ENCODE data around the gene SSBP2. TPM values are rescaled to one million over a fixed set of nuclear protein-coding genes. Genes with fewer than 3 reads are reported as not detected.

Gene SSBP2
- total RNA-seq, 2 donors from 2014 or later = 39.6 to 43.9 TPM

GRCh38 chr5:81749561-81750307 lies 1.2 kb downstream of the SSBP2 start:
- H3K36me3 Mint-ChIP-seq (ENCODE audit: low read depth) = peaks cover 2% of the 10 kb centered on the region
- peak overlapping the region; percentile 82 for H3K27ac Mint-ChIP-seq
- H3K27me3 Mint-ChIP-seq = no peaks in the 10 kb centered on the region
- H3K4me3 Mint-ChIP-seq = peak overlapping the region; percentile 95
- H3K4me1 Mint-ChIP-seq = peaks cover 28% of the 10 kb centered on the region
- no peaks in the 10 kb centered on the region for H3K9me3 ChIP-seq (ENCODE audit: control insufficient read depth, low read length, poor library complexity, severe bottlenecking)
- DNase-seq (peak; percentile 20 to 29 (median 23)), ATAC-seq (no peak)

DNA sequence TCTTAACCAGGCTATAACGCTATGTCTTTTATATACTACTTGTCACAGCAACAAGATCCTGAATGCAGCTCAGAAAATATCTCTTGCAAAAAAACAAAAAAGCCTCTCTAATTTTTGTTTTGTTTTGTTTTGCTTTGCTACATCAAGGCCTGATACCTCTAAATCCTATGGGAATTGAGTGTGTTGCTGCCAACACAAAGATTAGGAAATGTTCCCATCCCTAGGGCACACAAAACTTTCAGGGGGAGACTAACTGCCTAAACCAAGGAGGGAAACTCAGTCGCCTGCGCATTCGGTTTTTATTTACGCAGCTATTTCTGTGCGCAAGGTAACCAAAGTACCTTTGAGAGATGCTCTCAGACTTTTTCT lies 1.7 kb downstream of the SSBP2 start:
- Mint-ChIP-seq H3K27ac (peak overlapping the region; percentile 82), H3K4me3 (peak overlapping the region; percentile 95), H3K27me3 (no peaks in the 10 kb centered on the region), H3K4me1 (peaks cover 28% of the 10 kb centered on the region), H3K36me3 (ENCODE audit: low read depth) (peaks cover 2% of the 10 kb centered on the region)
- DNase-seq (no peak), ATAC-seq (no peak)
- no peaks in the 10 kb centered on the region for H3K9me3 ChIP-seq (ENCODE audit: control insufficient read depth, low read length, poor library complexity, severe bottlenecking)

DNA sequence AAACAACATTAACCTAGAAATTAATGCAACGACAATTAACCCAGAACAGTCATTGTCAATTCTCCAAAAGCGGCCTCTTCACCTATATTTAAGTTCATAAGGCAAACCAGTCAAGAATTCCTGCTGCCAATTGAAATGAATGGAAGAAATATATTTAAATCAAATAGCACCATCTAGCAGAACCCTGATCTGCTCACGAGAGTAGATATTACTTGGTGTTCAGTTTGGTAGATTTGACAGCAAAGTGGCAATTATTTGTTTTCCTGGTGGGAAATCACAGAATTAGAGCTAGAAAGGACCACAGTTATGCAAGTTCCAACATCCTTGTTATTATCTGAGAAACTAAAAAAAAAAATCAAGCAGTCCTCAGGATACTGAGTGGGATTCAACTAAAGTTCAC lies 2.3 kb downstream of the SSBP2 start:
- H3K36me3 Mint-ChIP-seq (ENCODE audit: low read depth) = peaks cover 2% of the 10 kb centered on the region
- H3K27ac Mint-ChIP-seq = peak overlapping the region; percentile 61
- no peak for DNase-seq
- H3K4me1 Mint-ChIP-seq = peaks cover 30% of the 10 kb centered on the region
- ATAC-seq = no peak
- H3K27me3 Mint-ChIP-seq = no peaks in the 10 kb centered on the region
- peak overlapping the region; percentile 95 for H3K4me3 Mint-ChIP-seq
- no peaks in the 10 kb centered on the region for H3K9me3 ChIP-seq (ENCODE audit: control insufficient read depth, low read length, poor library complexity, severe bottlenecking)

- Mint-ChIP-seq H3K27me3 (no peaks in the 10 kb centered on the region), H3K36me3 (ENCODE audit: low read depth) (peaks cover 2% of the 10 kb centered on the region), H3K27ac (no peak overlapping the region), H3K4me1 (peaks cover 23% of the 10 kb centered on the region), H3K4me3 (no peak overlapping the region)
- H3K9me3 ChIP-seq (ENCODE audit: control insufficient read depth, low read length, poor library complexity, severe bottlenecking) = no peaks in the 10 kb centered on the region
- no peak for DNase-seq
- ATAC-seq = no peak
Measured at GRCh38 chr5:81747030-81747429, 3.9 kb downstream of the SSBP2 start.

DNA sequence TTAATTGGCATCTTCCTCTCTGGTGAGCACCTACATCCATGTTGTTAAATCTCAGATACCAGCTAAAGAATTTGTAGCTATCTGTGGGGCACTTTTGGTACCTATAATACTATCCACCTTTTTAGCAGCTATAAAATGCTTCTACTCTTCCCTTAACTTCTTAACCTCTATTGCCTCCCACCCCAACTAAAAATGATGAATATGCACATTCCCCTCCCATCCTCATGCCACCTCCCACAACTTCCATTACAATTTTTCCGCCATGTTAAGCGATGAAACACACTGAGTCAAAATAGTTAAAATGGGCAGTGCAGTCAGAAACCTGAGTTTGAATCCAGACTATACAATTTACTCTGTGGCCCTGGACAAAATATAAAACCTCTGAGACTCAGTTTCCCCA lies 10.1 kb downstream of the SSBP2 start:
- no peaks in the 10 kb centered on the region for H3K27me3 Mint-ChIP-seq
- no peak overlapping the region for H3K4me3 Mint-ChIP-seq
- H3K27ac Mint-ChIP-seq = no peak overlapping the region
- H3K4me1 Mint-ChIP-seq = peaks cover 24% of the 10 kb centered on the region
- H3K9me3 ChIP-seq (ENCODE audit: control insufficient read depth, low read length, poor library complexity, severe bottlenecking) = no peaks in the 10 kb centered on the region
- DNase-seq = no peak
- ATAC-seq = no peak
- peaks cover 2% of the 10 kb centered on the region for H3K36me3 Mint-ChIP-seq (ENCODE audit: low read depth)

DNA sequence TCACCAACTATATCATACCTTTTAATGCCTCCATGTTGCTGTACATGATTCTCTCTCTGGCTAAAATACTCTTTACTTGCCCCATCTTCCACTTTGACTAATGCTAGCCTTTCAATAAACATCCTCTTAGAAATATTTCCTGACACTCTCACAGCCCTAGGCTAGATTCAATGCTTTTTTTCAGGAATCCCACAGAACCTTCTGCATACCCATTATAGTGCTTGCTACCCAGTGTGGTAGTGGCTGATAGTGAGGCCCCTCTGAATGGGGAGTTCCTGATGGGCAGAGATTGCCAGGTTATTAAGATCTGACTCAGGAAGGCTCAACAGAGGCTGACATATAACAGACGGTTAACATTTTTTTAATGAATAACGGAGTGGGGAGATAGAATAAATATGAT lies 11.6 kb downstream of the SSBP2 start:
- Mint-ChIP-seq H3K4me1 (peaks cover 25% of the 10 kb centered on the region), H3K27ac (no peak overlapping the region), H3K4me3 (no peak overlapping the region), H3K36me3 (ENCODE audit: low read depth) (peaks cover 2% of the 10 kb centered on the region), H3K27me3 (no peaks in the 10 kb centered on the region)
- ATAC-seq (no peak), DNase-seq (no peak)
- H3K9me3 ChIP-seq (ENCODE audit: control insufficient read depth, low read length, poor library complexity, severe bottlenecking) = no peaks in the 10 kb centered on the region

DNA sequence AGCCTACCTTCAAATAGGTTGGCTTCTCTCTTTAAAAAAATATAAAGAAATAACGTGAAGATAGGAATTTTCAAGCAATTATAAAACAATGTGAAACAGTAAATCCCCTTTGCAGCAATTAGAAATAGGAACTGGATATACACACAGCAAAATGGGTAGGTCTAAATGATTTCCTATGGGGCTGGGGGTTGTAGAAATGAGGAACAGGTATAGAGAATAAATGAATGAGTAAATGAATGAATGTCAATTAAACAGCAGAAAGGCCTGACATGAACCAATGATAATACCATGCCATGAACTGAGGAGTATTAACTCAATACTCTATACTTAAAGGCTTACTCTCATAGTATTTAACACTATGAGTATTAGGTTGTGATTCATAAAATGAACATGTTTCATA lies 21.6 kb downstream of the SSBP2 start:
- H3K27ac Mint-ChIP-seq = no peak overlapping the region
- peaks cover 20% of the 10 kb centered on the region for H3K4me1 Mint-ChIP-seq
- H3K9me3 ChIP-seq (ENCODE audit: control insufficient read depth, low read length, poor library complexity, severe bottlenecking) = no peaks in the 10 kb centered on the region
- H3K4me3 Mint-ChIP-seq = no peak overlapping the region
- DNase-seq = no peak
- no peaks in the 10 kb centered on the region for H3K36me3 Mint-ChIP-seq (ENCODE audit: low read depth)
- H3K27me3 Mint-ChIP-seq = no peaks in the 10 kb centered on the region
- no peak for ATAC-seq

GRCh38 chr5:81728301-81728700 lies 22.6 kb downstream of the SSBP2 start:
- H3K27ac Mint-ChIP-seq = no peak overlapping the region
- no peaks in the 10 kb centered on the region for H3K9me3 ChIP-seq (ENCODE audit: control insufficient read depth, low read length, poor library complexity, severe bottlenecking)
- no peak for ATAC-seq
- H3K4me1 Mint-ChIP-seq = peaks cover 22% of the 10 kb centered on the region
- DNase-seq = no peak
- H3K27me3 Mint-ChIP-seq = no peaks in the 10 kb centered on the region
- H3K36me3 Mint-ChIP-seq (ENCODE audit: low read depth) = no peaks in the 10 kb centered on the region
- H3K4me3 Mint-ChIP-seq = no peak overlapping the region

DNA sequence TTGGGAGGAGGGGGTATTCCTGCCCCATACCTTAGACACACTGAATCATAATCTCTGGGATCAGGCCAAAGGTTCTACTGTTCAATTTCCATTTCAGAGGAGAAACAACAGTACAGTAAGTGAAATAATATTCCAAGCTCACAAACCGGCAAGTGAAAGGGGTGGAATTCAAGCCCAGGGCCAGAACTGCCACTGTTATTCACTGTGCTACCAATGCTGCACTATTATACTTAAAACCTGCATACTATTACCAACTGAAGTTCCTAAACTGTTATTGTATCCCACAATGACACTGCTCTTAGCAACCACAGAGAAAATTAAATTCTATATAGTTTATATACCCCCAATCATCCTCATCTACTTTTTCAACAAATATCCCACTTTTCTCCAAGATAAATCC lies 24.6 kb downstream of the SSBP2 start:
- peaks cover 31% of the 10 kb centered on the region for H3K4me1 Mint-ChIP-seq

GRCh38 chr5:81724571-81724970 lies 26.3 kb downstream of the SSBP2 start:
- peak overlapping the region; percentile 34 for H3K27ac Mint-ChIP-seq
- ATAC-seq (peak; percentile 39), DNase-seq (no peak)
- H3K27me3 Mint-ChIP-seq = no peaks in the 10 kb centered on the region
- H3K9me3 ChIP-seq (ENCODE audit: control insufficient read depth, low read length, poor library complexity, severe bottlenecking) = no peaks in the 10 kb centered on the region
- H3K4me3 Mint-ChIP-seq = no peak overlapping the region
- peaks cover 42% of the 10 kb centered on the region for H3K4me1 Mint-ChIP-seq
- H3K36me3 Mint-ChIP-seq (ENCODE audit: low read depth) = no peaks in the 10 kb centered on the region

More for the DNA sequence above, 24.6 kb downstream of the SSBP2 start:
- no peak for ATAC-seq
- no peak overlapping the region for H3K4me3 Mint-ChIP-seq
- no peak for DNase-seq
- no peaks in the 10 kb centered on the region for H3K27me3 Mint-ChIP-seq
- H3K27ac Mint-ChIP-seq = no peak overlapping the region
- H3K9me3 ChIP-seq (ENCODE audit: control insufficient read depth, low read length, poor library complexity, severe bottlenecking) = no peaks in the 10 kb centered on the region
- H3K36me3 Mint-ChIP-seq (ENCODE audit: low read depth) = no peaks in the 10 kb centered on the region

DNA sequence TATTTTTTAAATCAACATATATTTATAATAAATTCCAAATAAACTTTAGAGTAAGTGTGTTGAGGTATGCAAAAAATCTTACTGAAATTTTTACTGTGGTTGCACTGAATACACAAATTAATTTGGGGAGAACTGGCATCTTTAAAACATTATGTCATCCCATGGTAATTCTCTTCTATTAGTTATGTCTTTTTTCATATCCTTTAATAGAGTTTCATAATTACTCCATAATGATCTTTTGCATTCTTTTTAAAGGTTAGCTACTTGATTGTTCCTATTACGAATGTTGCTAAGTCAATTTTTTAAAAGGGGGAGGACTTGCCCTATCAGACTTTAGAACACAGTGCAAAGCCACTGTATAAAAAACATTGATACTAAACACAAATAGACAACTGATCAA lies 26.8 kb downstream of the SSBP2 start:
- DNase-seq (no peak), ATAC-seq (no peak)
- Mint-ChIP-seq H3K27me3 (no peaks in the 10 kb centered on the region), H3K27ac (no peak overlapping the region), H3K36me3 (ENCODE audit: low read depth) (peaks cover 2% of the 10 kb centered on the region), H3K4me1 (peaks cover 47% of the 10 kb centered on the region), H3K4me3 (no peak overlapping the region)
- H3K9me3 ChIP-seq (ENCODE audit: control insufficient read depth, low read length, poor library complexity, severe bottlenecking) = no peaks in the 10 kb centered on the region

GRCh38 chr5:81721049-81721448 lies 29.8 kb downstream of the SSBP2 start:
- Mint-ChIP-seq H3K36me3 (ENCODE audit: low read depth) (peaks cover 2% of the 10 kb centered on the region), H3K27ac (peak overlapping the region; percentile 6), H3K4me3 (peak overlapping the region; percentile 49), H3K4me1 (peaks cover 51% of the 10 kb centered on the region), H3K27me3 (no peaks in the 10 kb centered on the region)
- no peaks in the 10 kb centered on the region for H3K9me3 ChIP-seq (ENCODE audit: control insufficient read depth, low read length, poor library complexity, severe bottlenecking)
- DNase-seq (no peak), ATAC-seq (no peak)

DNA sequence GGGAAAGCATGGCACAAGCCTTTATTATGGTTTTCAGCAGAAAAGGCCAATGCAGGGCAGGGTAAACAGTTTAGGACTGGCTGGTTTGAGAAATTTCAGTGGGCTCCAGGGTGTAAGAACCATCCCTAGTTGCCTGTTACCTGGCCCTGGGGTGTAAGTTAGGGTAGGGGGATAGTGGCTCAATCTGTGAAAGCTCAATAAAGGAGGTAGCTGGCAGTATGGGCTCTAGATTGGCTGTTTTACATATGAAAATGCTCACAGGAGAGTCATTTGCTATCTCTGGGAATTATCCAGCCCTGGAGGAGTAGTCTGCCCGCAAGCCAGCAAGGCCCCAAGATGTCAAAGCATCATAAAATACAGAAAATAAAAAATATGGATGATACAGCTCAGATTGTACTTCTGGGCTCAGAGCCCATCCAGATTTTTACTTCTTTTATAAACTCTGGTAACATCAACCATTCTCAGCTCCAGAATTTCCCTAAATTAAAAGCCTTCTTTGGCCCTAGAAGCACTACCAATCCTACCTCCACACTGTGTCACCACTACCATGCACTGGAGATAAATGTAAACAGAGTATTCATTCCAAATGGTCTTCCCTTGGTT lies 31.1 kb downstream of the SSBP2 start:
- H3K4me1 Mint-ChIP-seq = peaks cover 52% of the 10 kb centered on the region
- H3K9me3 ChIP-seq (ENCODE audit: control insufficient read depth, low read length, poor library complexity, severe bottlenecking) = no peaks in the 10 kb centered on the region
- H3K4me3 Mint-ChIP-seq = peak overlapping the region; percentile 28
- DNase-seq (no peak), ATAC-seq (no peak)
- peak overlapping the region; percentile 6 for H3K27ac Mint-ChIP-seq
- H3K27me3 Mint-ChIP-seq = no peaks in the 10 kb centered on the region
- H3K36me3 Mint-ChIP-seq (ENCODE audit: low read depth) = peaks cover 2% of the 10 kb centered on the region

DNA sequence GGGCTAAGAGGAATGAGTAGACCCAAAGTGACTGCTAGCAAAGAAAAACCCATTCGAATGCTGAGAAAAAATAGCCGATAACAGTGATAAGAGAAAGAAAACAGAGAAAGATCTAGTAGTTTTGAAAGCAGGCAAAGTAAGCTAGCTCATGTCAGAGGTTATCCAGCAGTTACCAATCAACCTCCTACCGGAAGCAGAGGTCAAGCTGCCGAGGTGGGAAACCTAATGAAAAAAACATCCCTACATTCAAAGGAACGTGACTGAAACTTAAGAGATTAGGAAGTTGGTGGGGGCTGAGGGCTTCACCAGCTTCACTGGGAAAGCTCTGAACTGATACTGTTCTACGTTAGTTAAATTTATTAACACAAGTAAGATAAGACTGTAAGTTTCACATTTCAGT lies 32.6 kb downstream of the SSBP2 start:
- ATAC-seq (no peak), DNase-seq (no peak)
- Mint-ChIP-seq H3K27ac (no peak overlapping the region), H3K36me3 (ENCODE audit: low read depth) (peaks cover 2% of the 10 kb centered on the region), H3K27me3 (no peaks in the 10 kb centered on the region), H3K4me1 (peaks cover 47% of the 10 kb centered on the region), H3K4me3 (no peak overlapping the region)
- no peaks in the 10 kb centered on the region for H3K9me3 ChIP-seq (ENCODE audit: control insufficient read depth, low read length, poor library complexity, severe bottlenecking)
